ENCODE results near the gene BATF. TPM values are rescaled to one million over a fixed set of nuclear protein-coding genes. Genes with fewer than 3 reads are reported as not detected.
A peak's percentile ranks its signal among the peaks of the same experiment; 100 is the strongest.

BATF gene
- total and polyA plus RNA-seq, 2 experiments from 2014 or later = not detected

- TF ChIP-seq ZNF462 (CRISPR knock-in tag; IDR thresholded peaks at IDR 0.05) (no peak), JUNB (IDR thresholded peaks at IDR 0.05; ENCODE audit: unreplicated experiment) (no peak)
Observed at GRCh38 chr14:75578786-75579337, 56.6 kb downstream of the BATF start (continued).

- no peak for ATAC-seq
- H2AFZ ChIP-seq = peak overlapping the region; percentile 97; the same call in 1 of the 2 replicates
Observed at GRCh38 chr14:75579338-75579864, 57.1 kb downstream of the BATF start.

More at GRCh38 chr14:75579338-75579864, 57.1 kb downstream of the BATF start:
- Histone ChIP-seq H3K4me3 (peak overlapping the region; percentile 93), H3K36me3 (ENCODE audit: insufficient read depth) (no peaks in the 10 kb centered on the region), H3K9me2 (ENCODE audit: insufficient read depth) (no peaks in the 10 kb centered on the region), H4K20me1 (replicated peaks; ENCODE audit: insufficient read depth) (no peaks in the 10 kb centered on the region), H3K27me3 (ENCODE audit: insufficient read depth) (peaks cover 15% of the 10 kb centered on the region), H3K4me1 (ENCODE audit: insufficient read depth) (peaks cover 11% of the 10 kb centered on the region; the same call in 1 of the 2 replicates), H3K27ac (ENCODE audit: low read depth) (no peak overlapping the region), H3K79me2 (replicated peaks; ENCODE audit: insufficient read depth) (no peaks in the 10 kb centered on the region), H3F3A (replicated peaks; ENCODE audit: low read depth) (peaks cover 3% of the 10 kb centered on the region; the same call in 1 of the 2 replicates), H3K4me2 (peak overlapping the region; percentile 91)
- Mint-ChIP-seq H3K9me3 (no peaks in the 10 kb centered on the region), H3K27ac (no peak overlapping the region), H3K27me3 (ENCODE audit: insufficient read depth, low read depth, poor library complexity) (peaks cover 13% of the 10 kb centered on the region), H3K4me3 (no peak overlapping the region; the same call in 2 of the 3 replicates), H3K36me3 (ENCODE audit: low read depth) (no peaks in the 10 kb centered on the region), H3K4me1 (peaks cover 11% of the 10 kb centered on the region)
- TF ChIP-seq EZH2 (IDR thresholded peaks at IDR 0.05; ENCODE audit: low read depth, unreplicated experiment) (no peak), ZNF462 (CRISPR knock-in tag; IDR thresholded peaks at IDR 0.05) (no peak), CREB1 (CRISPR knock-in tag; IDR thresholded peaks at IDR 0.05; ENCODE audit: low read depth) (no peak), ZNF114 (CRISPR knock-in tag; IDR thresholded peaks at IDR 0.05) (no peak), ZNF331 (CRISPR knock-in tag; IDR thresholded peaks at IDR 0.05; ENCODE audit: low read depth) (no peak), EZH2phosphoT487 (IDR thresholded peaks at IDR 0.05; ENCODE audit: unreplicated experiment) (no peak)
- DNase-seq (ENCODE audit: low spot score) = no peak

Data from GM23338 (cell line).